ENCODE data around the gene PARVA.

PARVA gene

DNA sequence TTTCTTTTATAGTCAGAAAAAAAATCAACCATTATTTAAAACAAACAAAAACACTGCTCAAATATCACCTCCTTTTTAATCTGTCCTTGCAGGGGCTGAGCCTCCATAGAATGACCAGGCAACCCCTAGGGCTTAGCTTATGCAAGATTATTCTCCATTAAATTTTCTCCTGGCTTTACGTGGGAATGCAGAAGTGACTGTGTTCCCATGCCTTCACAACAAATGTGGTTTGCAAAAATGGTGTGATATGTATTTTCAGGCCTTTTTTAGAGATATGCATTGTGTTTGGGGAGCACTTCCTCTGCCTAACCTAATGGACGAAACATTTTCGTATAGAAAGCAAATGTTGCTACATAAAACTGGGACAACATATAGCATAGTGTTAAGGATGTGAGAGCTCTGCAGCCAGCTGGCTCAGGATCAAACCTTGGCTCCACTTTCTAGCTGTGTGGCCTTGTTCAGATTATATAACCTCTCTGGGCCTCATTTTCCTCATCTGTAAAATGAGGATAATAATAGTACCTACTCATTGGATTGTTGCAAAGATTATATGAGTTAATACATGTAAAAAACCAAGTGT, 82.6 kb downstream of the PARVA start:
- DNase-seq (ENCODE audit: low read depth), result peak; percentile 48

DNA sequence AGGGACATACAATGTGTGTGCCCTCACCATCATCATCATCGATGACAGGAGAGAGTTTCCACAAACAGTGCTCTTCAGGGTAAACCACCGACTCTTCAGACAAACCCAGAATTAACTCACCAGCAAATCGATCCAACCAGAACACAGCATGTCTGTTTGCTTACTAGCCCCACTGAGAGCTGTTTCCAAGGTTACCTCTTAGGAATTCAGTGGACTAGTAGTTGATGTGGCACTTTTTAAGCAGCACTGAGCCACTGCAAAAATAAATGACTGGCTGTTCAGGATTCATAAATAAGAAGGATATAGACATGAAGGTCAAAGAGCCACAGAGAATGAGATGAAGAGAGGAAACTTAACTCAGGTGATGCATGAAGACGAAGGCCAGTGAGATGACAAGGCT, 83.1 kb downstream of the PARVA start:
- no peak for DNase-seq (ENCODE audit: low read depth)

DNA sequence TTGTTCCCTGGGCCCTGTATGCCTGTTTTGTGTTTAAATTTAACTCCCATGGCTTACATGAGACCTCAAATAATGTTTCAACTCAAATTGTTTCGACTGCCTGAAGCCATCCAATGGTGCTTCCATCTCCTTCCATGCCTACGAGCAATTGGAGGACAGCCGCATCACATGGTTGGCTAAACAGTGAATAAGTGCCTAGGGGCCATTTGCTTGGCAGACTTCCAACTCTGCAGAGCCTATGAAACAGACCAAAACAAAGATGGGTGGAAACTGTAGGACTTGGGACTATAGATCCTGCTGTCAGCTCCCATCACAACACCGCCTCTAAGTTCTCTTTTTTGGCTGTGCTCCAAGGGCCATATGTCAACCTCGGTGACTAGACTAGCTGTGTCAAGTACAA, 84.1 kb downstream of the PARVA start:
- DNase-seq (ENCODE audit: low read depth), result no peak

GRCh38 chr11:12464303-12464702, 86.9 kb downstream of the PARVA start:
- no peak for DNase-seq (ENCODE audit: low read depth)

DNA sequence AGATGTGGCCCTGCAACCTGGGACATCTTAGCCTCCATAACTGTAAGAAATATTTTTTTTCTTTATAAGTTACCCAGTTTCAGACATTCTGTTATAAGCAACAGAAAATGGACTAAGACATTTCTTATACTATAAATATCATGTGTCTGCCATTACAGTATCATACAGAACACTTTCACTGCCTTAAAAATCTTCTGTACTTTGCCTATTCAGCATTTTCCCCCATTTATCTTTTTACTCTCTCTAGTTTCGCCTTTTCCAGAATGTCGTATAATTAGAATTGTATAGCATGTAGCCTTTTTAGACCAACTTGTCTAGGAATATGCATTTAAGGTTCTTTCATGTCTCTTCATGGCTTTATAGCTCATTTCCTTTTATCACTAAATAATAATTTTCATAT, 88.0 kb downstream of the PARVA start:
- no peak for DNase-seq (ENCODE audit: low read depth)

- no peak for DNase-seq (ENCODE audit: low read depth)
Observed at GRCh38 chr11:12467610-12468009, 90.2 kb downstream of the PARVA start.

DNA sequence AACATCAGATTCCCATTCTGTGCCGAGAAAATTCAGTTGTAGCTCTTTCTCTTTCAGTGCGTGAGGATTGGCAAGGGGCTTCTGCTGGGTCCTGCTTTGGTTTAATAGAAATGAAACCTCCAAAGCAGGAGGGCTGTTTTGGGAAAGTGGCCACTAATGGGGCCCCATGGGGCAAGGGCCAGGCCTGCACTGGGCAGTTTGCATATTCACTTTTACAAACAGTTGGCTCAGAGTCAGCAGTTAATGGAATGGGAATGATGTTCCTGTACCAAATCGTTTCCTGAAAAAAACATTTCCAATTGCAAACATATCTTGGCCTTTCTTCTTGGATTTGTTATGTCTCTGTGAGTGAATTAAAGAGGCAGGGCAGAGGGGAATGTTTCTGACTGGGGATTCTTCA, 92.1 kb downstream of the PARVA start:
- DNase-seq (ENCODE audit: low read depth), result no peak

DNA sequence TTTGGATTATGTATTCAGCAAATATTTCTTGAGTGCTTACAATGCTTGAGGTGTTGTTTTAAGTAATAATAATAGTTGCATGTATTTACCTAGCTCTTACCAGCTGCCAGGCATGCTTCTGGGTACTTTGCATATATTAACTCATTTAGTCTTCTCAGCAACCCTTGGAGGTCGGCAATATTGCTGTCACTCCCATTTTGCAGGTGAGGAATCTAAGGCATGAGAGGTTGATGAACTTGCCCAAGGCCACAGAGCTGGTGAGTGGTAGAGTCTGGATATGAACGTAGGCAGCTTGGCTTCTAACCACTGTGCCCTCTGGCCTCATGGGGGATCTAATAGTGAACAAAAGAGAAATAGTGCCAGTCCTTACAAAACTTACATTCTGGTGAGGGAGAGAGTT, 92.9 kb downstream of the PARVA start:
- DNase-seq (ENCODE audit: low read depth), result no peak

GRCh38 chr11:12472401-12473005, 95.1 kb downstream of the PARVA start:
- no peak for DNase-seq (ENCODE audit: low read depth)

GRCh38 chr11:12473381-12473780, 96.0 kb downstream of the PARVA start:
- no peak for DNase-seq (ENCODE audit: low read depth)

DNA sequence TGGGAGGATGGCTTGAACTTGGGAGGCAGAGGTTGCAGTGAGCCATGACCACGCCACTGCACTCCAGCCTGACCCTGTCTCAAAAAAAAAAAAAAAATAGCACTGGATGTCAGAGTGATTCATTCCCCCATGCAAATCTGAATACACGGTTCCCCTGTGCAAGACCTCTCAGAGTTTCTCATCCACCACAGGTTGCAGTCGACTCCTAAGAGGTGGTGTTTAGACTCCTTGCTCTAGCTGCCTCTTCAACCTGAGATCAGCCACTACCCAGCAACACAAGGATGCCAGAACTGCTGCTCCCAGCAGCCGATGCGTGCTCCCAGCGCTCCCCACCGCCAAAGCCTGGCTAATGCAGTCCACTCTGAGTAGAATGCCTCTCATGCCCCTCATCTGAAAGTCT, 97.5 kb downstream of the PARVA start:
- DNase-seq (ENCODE audit: low read depth), result no peak

DNA sequence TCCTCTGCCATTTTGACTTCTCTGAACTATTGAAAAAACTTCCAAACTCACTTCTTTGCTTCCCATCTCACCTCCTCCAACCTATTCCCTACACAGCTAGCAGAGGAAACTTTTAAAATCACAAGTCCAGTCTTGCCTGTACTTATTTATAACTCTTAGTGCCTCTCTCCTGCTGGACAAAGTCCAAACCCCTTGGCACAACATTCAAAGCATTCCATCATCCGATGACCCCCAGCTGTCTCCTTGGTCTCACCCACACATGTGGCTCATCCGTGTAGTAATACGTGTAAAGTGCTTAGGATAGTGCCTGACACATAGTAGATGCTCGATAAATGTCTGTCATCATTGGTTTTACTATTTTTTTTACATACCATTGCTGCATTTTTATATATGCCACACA, 101.4 kb downstream of the PARVA start:
- DNase-seq (ENCODE audit: low read depth), result no peak

GRCh38 chr11:12480401-12480800, 103.0 kb downstream of the PARVA start:
- DNase-seq (ENCODE audit: low read depth), result peak; percentile 41

DNA sequence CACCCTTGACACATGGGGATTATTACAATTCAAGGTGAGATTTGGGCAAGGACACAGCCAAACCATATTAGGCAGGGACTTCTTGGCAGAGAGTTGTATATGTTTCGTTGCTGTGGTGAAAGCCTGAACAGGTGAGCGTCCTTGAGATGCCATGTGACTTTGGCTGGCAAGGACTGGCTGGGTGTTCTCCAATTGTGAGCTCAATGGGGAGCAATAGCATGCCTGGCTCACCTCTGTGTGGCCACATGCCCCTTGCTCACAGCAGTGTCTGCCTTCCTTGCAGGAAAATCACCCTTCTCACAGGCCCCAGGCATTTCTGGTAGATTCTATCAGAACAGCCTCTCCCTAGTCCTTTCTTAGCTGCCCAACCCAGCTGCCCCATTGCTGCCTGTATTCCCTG, 105.5 kb downstream of the PARVA start:
- DNase-seq (ENCODE audit: low read depth), result no peak

DNA sequence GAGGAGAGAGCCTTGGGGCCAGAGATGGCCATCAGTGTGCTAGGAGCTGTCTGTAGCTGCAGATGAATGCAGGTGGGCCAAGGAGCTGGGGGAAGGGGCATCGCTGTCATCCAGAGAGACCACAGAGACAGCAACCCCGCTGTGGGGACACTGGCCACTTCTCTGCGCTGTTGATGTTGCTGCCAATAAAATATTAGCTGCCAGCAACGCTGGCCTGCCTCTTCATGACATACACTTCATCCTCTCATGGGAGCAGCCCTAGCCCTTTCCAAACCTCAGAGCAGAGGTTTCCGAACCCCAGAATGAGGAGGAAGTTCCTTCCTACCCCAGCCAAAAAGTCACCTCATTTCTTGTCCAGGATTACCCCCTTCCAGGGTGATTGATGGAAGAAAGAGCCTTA, 106.2 kb downstream of the PARVA start:
- DNase-seq (ENCODE audit: low read depth), result no peak

DNA sequence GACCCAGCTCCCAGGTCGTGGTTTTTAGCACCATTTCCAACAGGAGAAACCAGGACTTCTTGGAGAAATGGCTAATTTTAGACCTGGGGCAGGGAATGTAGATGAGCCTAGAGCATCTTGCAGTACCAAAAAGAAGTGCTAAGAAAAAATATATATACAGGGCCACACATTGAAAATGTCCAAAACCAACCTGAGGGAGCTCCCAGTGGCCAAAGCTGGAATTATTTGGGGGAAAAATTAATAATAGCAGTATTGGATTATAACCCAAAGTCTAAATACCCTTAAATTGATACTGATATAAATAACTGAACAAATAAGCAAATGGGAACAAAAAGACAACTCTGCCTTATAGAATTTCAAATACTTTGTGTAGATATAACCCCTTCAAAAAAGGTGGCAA, 108.0 kb downstream of the PARVA start:
- no peak for DNase-seq (ENCODE audit: low read depth)

DNA sequence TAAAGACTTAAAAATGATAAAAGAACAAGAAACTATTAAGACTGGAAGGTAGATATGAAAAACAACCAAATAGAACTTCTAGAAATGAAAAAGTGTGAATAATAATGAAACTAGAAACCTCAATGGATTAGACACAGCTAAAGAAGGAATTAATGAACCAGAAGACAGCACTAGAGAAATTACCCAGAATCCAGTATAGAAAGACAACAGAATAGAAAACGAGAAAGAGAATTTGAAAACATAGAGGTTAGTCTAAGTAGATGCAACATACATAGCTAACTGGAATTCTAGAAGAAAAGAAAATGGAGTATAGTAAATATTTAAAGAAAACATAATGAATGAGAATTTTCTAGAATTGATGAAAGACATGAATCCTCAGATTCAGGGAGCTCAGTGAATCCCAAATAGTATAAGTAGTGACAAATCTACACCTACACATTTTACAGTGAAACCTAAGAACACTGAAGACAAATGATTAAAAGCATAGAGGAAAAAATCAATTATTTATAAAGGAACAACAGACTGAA, 111.9 kb downstream of the PARVA start:
- DNase-seq (ENCODE audit: low read depth), result no peak

DNA sequence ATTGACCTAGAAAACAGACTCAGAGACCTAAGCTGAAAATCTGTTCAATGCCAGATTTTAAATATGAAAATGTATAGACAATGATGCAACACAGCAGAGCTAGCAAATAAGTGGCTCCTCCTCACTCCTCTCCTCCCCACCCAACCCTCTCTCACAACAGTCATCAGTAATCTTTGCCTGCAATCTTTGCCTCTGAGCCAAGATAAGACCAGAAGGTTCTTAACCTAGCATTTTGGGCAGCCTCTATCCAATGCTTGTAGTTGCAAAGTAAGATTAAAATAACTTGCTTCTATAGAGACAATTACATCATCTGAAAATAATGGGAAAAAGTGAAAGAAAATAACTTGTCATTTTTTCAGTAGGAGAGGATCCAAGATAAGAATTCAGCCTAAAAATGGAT, 117.3 kb downstream of the PARVA start:
- DNase-seq (ENCODE audit: low read depth), result peak; percentile 79

GRCh38 chr11:12496181-12497025, 119.0 kb downstream of the PARVA start:
- no peak for DNase-seq (ENCODE audit: low read depth)

DNA sequence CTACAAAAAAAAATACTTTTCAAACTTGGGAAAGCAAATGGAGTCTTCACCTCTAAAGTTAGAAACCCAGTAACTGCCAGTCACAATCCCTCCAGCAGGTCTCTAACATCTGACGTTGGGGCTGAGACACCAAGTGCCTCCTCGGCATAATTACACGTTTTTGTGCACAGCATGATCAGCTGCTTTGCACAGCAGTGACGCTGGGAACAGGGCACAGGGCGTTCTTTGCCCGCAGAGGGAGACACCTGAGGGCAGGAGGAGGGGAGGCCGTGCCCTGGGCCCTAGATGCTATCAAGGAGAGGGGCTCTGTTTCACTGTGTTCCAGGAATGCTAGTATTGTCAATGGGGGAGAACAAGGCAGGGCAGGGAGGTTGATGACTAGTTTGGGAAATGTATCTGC, 120.1 kb downstream of the PARVA start:
- DNase-seq (ENCODE audit: low read depth), result no peak

DNA sequence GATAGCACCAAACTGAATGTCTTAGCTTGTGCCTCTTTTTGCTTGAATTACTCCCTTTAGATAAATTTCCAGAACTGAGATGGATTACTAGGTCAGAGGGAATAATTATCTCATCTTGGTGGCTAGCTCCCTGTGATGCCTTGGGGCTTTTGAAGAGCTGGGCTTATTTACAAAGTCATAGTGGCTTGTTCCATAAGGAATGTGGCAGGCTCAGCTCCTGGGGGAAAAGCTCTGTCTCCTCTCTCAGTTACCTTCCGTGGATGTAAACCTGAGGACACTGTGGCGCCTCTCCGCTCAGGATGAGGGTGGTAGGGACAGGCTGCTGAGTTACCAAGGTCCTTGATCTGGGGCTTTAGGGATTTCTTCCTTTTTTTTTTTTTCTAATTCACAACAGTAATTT, 121.7 kb downstream of the PARVA start:
- no peak for DNase-seq (ENCODE audit: low read depth)

- peak; percentile 83 for DNase-seq (ENCODE audit: low read depth)
Observed at GRCh38 chr11:12502046-12502445, 124.7 kb downstream of the PARVA start.

GRCh38 chr11:12503039-12503484, 125.7 kb downstream of the PARVA start:
- DNase-seq (ENCODE audit: low read depth), result peak; percentile 16
